Suprapubic skin (tissue), 4 donors: ENCODE data around the gene PIM2. TPM values are rescaled to one million over a fixed set of nuclear protein-coding genes. Genes with fewer than 3 reads are reported as not detected.
A peak's percentile ranks its signal among the peaks of the same experiment; 100 is the strongest.
"Not testable (repeated sequence)": the region's sequence is repeated elsewhere in the genome, so short reads cannot be mapped to it uniquely, and the experiment has no call there.

Experiments
- DNase-seq, 2 donors: peaks; one replicate each; pipeline ENCODE4 v3.0.0-alpha.2; 2019; ENCODE audit warnings: low spot score in 2 of 2
- H3K27ac ChIP-seq: fragments of 200-600 bp; sonication (generic); one replicate; pipeline ENCODE4 v1.5.1; 2019
- H3K27me3 ChIP-seq: fragments of 200-600 bp; sonication (generic); one replicate; pipeline ENCODE4 v1.5.1; 2019
- H3K36me3 ChIP-seq: fragments of 200-600 bp; sonication (generic); one replicate; pipeline ENCODE4 v1.5.1; 2019
- H3K4me1 ChIP-seq: fragments of 200-600 bp; sonication (generic); one replicate; pipeline ENCODE4 v1.5.1; 2019
- H3K4me3 ChIP-seq: fragments of 200-600 bp; sonication (generic); one replicate; pipeline ENCODE4 v1.5.1; 2019; ENCODE audit warnings: mild to moderate bottlenecking
- H3K9me3 ChIP-seq: fragments of 200-600 bp; sonication (generic); one replicate; pipeline ENCODE4 v1.5.1; 2019
- CTCF ChIP-seq, 2 donors: fragments of 200-600 bp in 1 of 2; fragments of 450-650 bp in 1 of 2; sonication (generic) in 1 of 2; IDR thresholded peaks; one replicate each; pipeline ENCODE4 v1.5.1; 2016 to 2019; ENCODE audit warnings: antibody characterized with exemption in 2 of 2, mild to moderate bottlenecking in 1 of 2, moderate library complexity in 1 of 2
- EP300 ChIP-seq: sonication (generic); formaldehyde crosslinking; IDR thresholded peaks from one replicate; pipeline ENCODE4 v1.6.1; 2017; ENCODE audit warnings: antibody characterized with exemption
- POLR2A ChIP-seq, 2 donors: fragments of 450-650 bp; IDR thresholded peaks; one replicate each; pipeline ENCODE4 v1.6.1; 2017; ENCODE audit warnings: antibody characterized with exemption in 2 of 2, mild to moderate bottlenecking in 2 of 2, moderate library complexity in 2 of 2
- POLR2AphosphoS5 ChIP-seq, 3 donors: sonication (generic); formaldehyde crosslinking; IDR thresholded peaks; one replicate each; pipeline ENCODE4 v1.6.1; 2017; ENCODE audit warnings: antibody characterized with exemption in 3 of 3
- WGBS: methylation state at CpG from one replicate; pipeline ENCODE4 v1.1.5; 2018; 5-methylcytosine and 5-hydroxymethylcytosine counted together
- total RNA-seq, 4 donors: library from RNA; depleted of rRNA; stranded (reverse); fragments of >200 nt; gene quantifications; one replicate each; pipeline ENCODE4 v1.1.0, GENCODE V29; 2016

The PIM2 gene
- total RNA-seq, 4 donors from 2014 or later, result 6.2 to 18.2 (median 8.7) TPM

- DNase-seq, result peak in 1 of 2 donors; percentile 62
- Histone ChIP-seq H3K9me3 (no peaks in the 10 kb centered on the region), H3K27ac (peak overlapping the region; percentile 81), H3K4me1 (peaks cover 5% of the 10 kb centered on the region), H3K36me3 (peaks cover 9% of the 10 kb centered on the region), H3K27me3 (no peaks in the 10 kb centered on the region), H3K4me3 (peak overlapping the region; percentile 69)
- TF ChIP-seq CTCF (IDR thresholded peaks at IDR 0.05) (no peak), EP300 (no peak), POLR2A (IDR thresholded peaks at IDR 0.05) (no peak), POLR2AphosphoS5 (IDR thresholded peaks at IDR 0.05) (no peak)
- WGBS, result 44% methylated on average over 15 of the region's 15 CpGs
Measured at GRCh38 chrX:48890296-48890925, 28.4 kb downstream of the PIM2 start.

DNA sequence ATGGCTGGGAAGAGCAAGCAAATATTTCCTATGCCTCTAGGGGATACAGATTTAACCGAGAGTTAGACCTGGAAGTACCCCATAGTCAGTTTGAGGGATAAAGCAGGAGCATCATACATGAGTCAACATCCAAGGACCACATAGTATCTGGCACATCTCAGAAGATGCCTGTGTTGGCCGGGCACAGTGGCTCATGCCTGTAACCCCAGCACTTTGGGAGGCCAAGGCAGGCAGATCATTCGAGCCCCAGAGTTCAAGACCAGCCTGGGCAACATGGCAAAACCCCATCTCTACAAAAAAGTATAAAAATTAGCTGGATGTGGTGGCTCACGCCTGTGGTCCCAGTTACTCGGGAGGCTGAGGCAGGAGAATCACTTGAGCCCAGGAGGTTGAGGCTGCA, 32.2 kb downstream of the PIM2 start:
- 84% methylated on average over 5 of the region's 5 CpGs for WGBS
- H3K27ac ChIP-seq, H3K9me3 ChIP-seq, H3K36me3 ChIP-seq, H3K4me3 ChIP-seq, H3K27me3 ChIP-seq, H3K4me1 ChIP-seq: not testable (repeated sequence)
- DNase-seq, result peak in 1 of 2 donors; percentile 13

DNA sequence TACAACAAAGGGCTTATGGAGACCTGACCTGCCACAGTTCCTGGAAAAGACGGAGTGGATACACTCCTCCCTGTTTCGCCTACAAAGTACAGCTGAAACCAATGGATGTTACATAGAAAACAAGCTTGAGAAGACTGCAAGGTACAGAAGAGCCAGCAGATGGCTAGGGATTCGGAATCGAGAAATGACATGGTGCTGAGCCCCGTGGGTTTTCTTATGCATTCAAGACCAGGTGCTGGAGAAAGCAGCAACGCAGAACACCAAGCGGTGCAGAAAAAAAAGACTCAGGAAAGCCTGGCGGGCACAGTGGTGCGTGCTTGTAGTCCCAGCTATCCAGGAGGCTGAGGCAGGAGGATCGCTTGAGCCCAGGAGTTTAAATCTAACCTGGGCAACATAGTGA, 35.1 kb downstream of the PIM2 start:
- TF ChIP-seq POLR2A (IDR thresholded peaks at IDR 0.05), result no peak
- TF ChIP-seq POLR2AphosphoS5 (IDR thresholded peaks at IDR 0.05), result no peak
- TF ChIP-seq EP300, result no peak
- no peak for TF ChIP-seq CTCF (IDR thresholded peaks at IDR 0.05)
- Histone ChIP-seq H3K4me3 (no peak overlapping the region), H3K27me3 (no peaks in the 10 kb centered on the region), H3K36me3 (no peaks in the 10 kb centered on the region), H3K9me3 (no peaks in the 10 kb centered on the region), H3K27ac (no peak overlapping the region), H3K4me1 (no peaks in the 10 kb centered on the region)
- peak in 1 of 2 donors; percentile 19 for DNase-seq
- 73% methylated on average over 10 of the region's 10 CpGs for WGBS

DNA sequence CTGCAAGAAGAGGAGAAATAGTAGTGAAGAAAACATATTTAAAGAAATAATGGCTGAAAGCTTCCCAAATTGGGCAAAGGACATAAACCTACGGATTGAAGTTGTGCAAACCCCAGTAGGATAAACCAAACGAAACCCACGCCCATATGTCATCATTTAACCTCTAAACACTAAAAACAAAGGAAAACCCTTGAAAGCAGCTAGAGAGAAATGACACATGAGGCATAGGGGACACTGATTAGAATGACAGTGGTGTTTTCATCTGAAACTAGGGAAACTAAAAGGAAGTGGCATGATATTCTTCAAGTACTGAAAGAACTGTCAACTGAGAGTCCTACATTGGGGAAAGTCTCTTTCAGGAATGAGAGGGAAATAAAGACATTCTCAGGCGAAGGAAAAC, 41.9 kb downstream of the PIM2 start:
- 65% methylated on average over 4 of the region's 4 CpGs for whole genome bisulfite sequencing
- not testable (repeated sequence) for H3K27me3 ChIP-seq, H3K9me3 ChIP-seq, H3K36me3 ChIP-seq, H3K27ac ChIP-seq, H3K4me1 ChIP-seq, DNase-seq, H3K4me3 ChIP-seq

DNA sequence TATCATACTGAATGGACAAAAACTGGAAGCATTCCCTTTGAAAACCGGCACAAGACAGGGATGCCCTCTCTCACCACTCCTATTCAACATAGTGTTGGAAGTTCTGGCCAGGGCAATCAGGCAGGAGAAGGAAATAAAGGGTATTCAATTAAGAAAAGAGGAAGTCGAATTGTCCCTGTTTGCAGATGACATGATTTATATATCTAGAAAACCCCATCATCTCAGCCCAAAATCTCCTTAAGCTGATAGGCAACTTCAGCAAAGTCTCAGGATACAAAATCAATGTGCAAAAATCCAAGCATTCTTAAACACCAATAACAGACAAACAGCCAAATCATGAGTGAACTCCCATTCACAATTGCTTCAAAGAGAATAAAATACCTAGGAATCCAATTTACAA, 46.8 kb downstream of the PIM2 start:
- not testable (repeated sequence) for H3K4me1 ChIP-seq, H3K4me3 ChIP-seq
- WGBS, result 75% methylated on average over 2 of the region's 2 CpGs

GRCh38 chrX:48864210-48864609, 54.6 kb downstream of the PIM2 start:
- no peaks in the 10 kb centered on the region for H3K27me3 ChIP-seq
- no peaks in the 10 kb centered on the region for H3K4me1 ChIP-seq
- no peak for TF ChIP-seq CTCF (IDR thresholded peaks at IDR 0.05)
- TF ChIP-seq POLR2A (IDR thresholded peaks at IDR 0.05), result no peak
- TF ChIP-seq EP300, result no peak
- TF ChIP-seq POLR2AphosphoS5 (IDR thresholded peaks at IDR 0.05), result no peak
- no peak overlapping the region for H3K4me3 ChIP-seq
- H3K36me3 ChIP-seq, result no peaks in the 10 kb centered on the region
- H3K27ac ChIP-seq, result no peak overlapping the region
- DNase-seq, result no peak
- H3K9me3 ChIP-seq, result no peaks in the 10 kb centered on the region
- WGBS, result 49% methylated on average over 4 of the region's 4 CpGs

More for the DNA sequence above, 46.8 kb downstream of the PIM2 start:
- not testable (repeated sequence) for DNase-seq, H3K27me3 ChIP-seq, H3K27ac ChIP-seq, H3K36me3 ChIP-seq, H3K9me3 ChIP-seq

Other genes with a start within 250 kb of the PIM2 start
- 1 to 10 TPM in 3 of 4 donors, under 1 TPM in 1; 0.68 to 5.2 (median 3.5) TPM for gene WAS, start 235.2 kb downstream of the PIM2 start, total RNA-seq
- gene SUV39H1, start 222.3 kb downstream of the PIM2 start, total RNA-seq, result 10 to 100 TPM in 1 of 4 donors, 1 to 10 TPM in 3; 5.9 to 15.1 (median 8.7) TPM
- gene GLOD5, start 157.3 kb downstream of the PIM2 start, total RNA-seq, result not detected
- gene GATA1, start 132.4 kb downstream of the PIM2 start, total RNA-seq, result not detected
- gene HDAC6, start 117.0 kb downstream of the PIM2 start, total RNA-seq, result 100 to 1,000 TPM in 1 of 4 donors, 10 to 100 TPM in 3; 67.3 to 129 (median 93.2) TPM
- gene ERAS, start 92.5 kb downstream of the PIM2 start, total RNA-seq, result not detected
- gene PCSK1N, start 83.4 kb downstream of the PIM2 start, total RNA-seq, result 1 to 10 TPM; 1.5 to 9.0 (median 2.4) TPM
- gene TIMM17B, start 21.3 kb downstream of the PIM2 start, total RNA-seq, result 10 to 100 TPM; 40.8 to 60.5 (median 43.4) TPM
- gene PQBP1, start 21.1 kb downstream of the PIM2 start, total RNA-seq, result 10 to 100 TPM; 51.8 to 88.3 (median 71.9) TPM
- 10 to 100 TPM; 17.1 to 32.3 (median 24.3) TPM for gene SLC35A2, start 7.4 kb downstream of the PIM2 start, total RNA-seq
- 10 to 100 TPM; 32.3 to 50.1 (median 46.2) TPM for gene OTUD5, start 38.6 kb upstream of the PIM2 start, total RNA-seq
- 1 to 10 TPM in 3 of 4 donors, under 1 TPM in 1; 0.55 to 2.8 (median 1.3) TPM for gene KCND1, start 52.8 kb upstream of the PIM2 start, total RNA-seq
- 10 to 100 TPM; 26.8 to 67.7 (median 35.2) TPM for gene GRIPAP1, start 83.2 kb upstream of the PIM2 start, total RNA-seq
- gene TFE3, start 124.3 kb upstream of the PIM2 start, total RNA-seq, result 10 to 100 TPM; 40.4 to 54.9 (median 50.3) TPM
- gene CCDC120, start 140.0 kb upstream of the PIM2 start, total RNA-seq, result 10 to 100 TPM; 36.6 to 43.3 (median 38.1) TPM
- gene PRAF2, start 155.0 kb upstream of the PIM2 start, total RNA-seq, result 10 to 100 TPM in 2 of 4 donors, 1 to 10 TPM in 2; 4.6 to 15.6 (median 9.2) TPM
- 100 to 1,000 TPM in 1 of 4 donors, 10 to 100 TPM in 3; 65.8 to 122 (median 86.8) TPM for gene WDR45, start 160.9 kb upstream of the PIM2 start, total RNA-seq
- gene GPKOW, start 204.7 kb upstream of the PIM2 start, total RNA-seq, result 10 to 100 TPM; 27.7 to 31.7 (median 28.9) TPM
- gene MAGIX, start 243.7 kb upstream of the PIM2 start, total RNA-seq, result 10 to 100 TPM in 2 of 4 donors, 1 to 10 TPM in 2; 4.9 to 14.9 (median 9.0) TPM